ENCODE measurements around the gene RASGRF1. TPM values are rescaled to one million over a fixed set of nuclear protein-coding genes. Genes with fewer than 3 reads are reported as not detected.

RASGRF1 gene
- total and polyA plus RNA-seq, 2 experiments from 2014 or later: 0.05 to 0.24 TPM

DNA sequence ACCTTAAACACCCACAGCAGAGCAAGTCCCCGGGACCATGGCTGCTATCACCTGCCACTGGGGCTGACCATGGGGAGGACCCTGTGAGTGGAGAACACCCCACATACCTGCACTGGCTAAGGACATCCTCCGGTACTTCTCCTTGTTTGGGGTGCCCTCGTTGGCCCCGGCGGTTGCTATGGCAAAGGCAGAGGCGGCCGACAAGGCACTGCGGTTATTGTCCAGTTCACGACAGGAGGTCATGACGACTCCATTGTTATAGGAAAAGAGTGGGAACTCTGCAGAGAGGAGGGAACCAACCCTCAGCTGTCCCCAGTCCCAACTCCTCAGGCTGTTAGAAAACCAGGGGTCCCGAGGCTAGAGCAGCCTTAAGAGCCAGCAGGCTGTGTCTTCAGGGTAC lies 90.9 kb downstream of the RASGRF1 start:
- Histone ChIP-seq H3F3A (replicated peaks; ENCODE audit: low read depth) (no peaks in the 10 kb centered on the region), H3K4me2 (no peak overlapping the region), H3K4me3 (no peak overlapping the region), H2AFZ (no peak overlapping the region), H3K27me3 (ENCODE audit: insufficient read depth) (no peaks in the 10 kb centered on the region), H3K27ac (ENCODE audit: low read depth) (no peak overlapping the region), H3K79me2 (replicated peaks; ENCODE audit: insufficient read depth) (no peaks in the 10 kb centered on the region), H3K4me1 (ENCODE audit: insufficient read depth) (peaks cover 3% of the 10 kb centered on the region), H3K9me2 (ENCODE audit: insufficient read depth) (no peaks in the 10 kb centered on the region), H3K36me3 (ENCODE audit: insufficient read depth) (no peaks in the 10 kb centered on the region), H4K20me1 (replicated peaks; ENCODE audit: insufficient read depth) (no peaks in the 10 kb centered on the region)
- Mint-ChIP-seq H3K36me3 (ENCODE audit: low read depth) (no peaks in the 10 kb centered on the region), H3K4me1 (peaks cover 20% of the 10 kb centered on the region), H3K4me3 (no peak overlapping the region), H3K9me3 (no peaks in the 10 kb centered on the region), H3K27ac (no peak overlapping the region), H3K27me3 (ENCODE audit: insufficient read depth, low read depth, poor library complexity) (peaks cover 10% of the 10 kb centered on the region)
- DNase-seq (ENCODE audit: low spot score) (no peak), ATAC-seq (no peak)
- TF ChIP-seq JUNB (IDR thresholded peaks at IDR 0.05; ENCODE audit: unreplicated experiment): no peak
- TF ChIP-seq ZNF331 (CRISPR knock-in tag; IDR thresholded peaks at IDR 0.05; ENCODE audit: low read depth): no peak
- TF ChIP-seq, protein P1, sequence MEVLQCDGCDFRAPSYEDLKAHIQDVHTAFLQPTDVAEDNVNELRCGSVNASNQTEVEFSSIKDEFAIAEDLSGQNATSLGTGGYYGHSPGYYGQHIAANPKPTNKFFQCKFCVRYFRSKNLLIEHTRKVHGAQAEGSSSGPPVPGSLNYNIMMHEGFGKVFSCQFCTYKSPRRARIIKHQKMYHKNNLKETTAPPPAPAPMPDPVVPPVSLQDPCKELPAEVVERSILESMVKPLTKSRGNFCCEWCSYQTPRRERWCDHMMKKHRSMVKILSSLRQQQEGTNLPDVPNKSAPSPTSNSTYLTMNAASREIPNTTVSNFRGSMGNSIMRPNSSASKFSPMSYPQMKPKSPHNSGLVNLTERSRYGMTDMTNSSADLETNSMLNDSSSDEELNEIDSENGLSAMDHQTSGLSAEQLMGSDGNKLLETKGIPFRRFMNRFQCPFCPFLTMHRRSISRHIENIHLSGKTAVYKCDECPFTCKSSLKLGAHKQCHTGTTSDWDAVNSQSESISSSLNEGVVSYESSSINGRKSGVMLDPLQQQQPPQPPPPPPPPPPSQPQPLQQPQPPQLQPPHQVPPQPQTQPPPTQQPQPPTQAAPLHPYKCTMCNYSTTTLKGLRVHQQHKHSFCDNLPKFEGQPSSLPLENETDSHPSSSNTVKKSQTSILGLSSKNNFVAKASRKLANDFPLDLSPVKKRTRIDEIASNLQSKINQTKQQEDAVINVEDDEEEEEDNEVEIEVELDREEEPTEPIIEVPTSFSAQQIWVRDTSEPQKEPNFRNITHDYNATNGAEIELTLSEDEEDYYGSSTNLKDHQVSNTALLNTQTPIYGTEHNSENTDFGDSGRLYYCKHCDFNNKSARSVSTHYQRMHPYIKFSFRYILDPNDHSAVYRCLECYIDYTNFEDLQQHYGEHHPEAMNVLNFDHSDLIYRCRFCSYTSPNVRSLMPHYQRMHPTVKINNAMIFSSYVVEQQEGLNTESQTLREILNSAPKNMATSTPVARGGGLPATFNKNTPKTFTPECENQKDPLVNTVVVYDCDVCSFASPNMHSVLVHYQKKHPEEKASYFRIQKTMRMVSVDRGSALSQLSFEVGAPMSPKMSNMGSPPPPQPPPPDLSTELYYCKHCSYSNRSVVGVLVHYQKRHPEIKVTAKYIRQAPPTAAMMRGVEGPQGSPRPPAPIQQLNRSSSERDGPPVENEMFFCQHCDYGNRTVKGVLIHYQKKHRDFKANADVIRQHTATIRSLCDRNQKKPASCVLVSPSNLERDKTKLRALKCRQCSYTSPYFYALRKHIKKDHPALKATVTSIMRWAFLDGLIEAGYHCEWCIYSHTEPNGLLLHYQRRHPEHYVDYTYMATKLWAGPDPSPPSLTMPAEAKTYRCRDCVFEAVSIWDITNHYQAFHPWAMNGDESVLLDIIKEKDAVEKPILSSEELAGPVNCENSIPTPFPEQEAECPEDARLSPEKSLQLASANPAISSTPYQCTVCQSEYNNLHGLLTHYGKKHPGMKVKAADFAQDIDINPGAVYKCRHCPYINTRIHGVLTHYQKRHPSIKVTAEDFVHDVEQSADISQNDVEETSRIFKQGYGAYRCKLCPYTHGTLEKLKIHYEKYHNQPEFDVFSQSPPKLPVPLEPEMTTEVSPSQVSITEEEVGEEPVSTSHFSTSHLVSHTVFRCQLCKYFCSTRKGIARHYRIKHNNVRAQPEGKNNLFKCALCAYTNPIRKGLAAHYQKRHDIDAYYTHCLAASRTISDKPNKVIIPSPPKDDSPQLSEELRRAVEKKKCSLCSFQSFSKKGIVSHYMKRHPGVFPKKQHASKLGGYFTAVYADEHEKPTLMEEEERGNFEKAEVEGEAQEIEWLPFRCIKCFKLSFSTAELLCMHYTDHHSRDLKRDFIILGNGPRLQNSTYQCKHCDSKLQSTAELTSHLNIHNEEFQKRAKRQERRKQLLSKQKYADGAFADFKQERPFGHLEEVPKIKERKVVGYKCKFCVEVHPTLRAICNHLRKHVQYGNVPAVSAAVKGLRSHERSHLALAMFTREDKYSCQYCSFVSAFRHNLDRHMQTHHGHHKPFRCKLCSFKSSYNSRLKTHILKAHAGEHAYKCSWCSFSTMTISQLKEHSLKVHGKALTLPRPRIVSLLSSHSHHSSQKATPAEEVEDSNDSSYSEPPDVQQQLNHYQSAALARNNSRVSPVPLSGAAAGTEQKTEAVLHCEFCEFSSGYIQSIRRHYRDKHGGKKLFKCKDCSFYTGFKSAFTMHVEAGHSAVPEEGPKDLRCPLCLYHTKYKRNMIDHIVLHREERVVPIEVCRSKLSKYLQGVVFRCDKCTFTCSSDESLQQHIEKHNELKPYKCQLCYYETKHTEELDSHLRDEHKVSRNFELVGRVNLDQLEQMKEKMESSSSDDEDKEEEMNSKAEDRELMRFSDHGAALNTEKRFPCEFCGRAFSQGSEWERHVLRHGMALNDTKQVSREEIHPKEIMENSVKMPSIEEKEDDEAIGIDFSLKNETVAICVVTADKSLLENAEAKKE (CRISPR knock-in tag; IDR thresholded peaks at IDR 0.05): no peak
- TF ChIP-seq, protein P2, sequence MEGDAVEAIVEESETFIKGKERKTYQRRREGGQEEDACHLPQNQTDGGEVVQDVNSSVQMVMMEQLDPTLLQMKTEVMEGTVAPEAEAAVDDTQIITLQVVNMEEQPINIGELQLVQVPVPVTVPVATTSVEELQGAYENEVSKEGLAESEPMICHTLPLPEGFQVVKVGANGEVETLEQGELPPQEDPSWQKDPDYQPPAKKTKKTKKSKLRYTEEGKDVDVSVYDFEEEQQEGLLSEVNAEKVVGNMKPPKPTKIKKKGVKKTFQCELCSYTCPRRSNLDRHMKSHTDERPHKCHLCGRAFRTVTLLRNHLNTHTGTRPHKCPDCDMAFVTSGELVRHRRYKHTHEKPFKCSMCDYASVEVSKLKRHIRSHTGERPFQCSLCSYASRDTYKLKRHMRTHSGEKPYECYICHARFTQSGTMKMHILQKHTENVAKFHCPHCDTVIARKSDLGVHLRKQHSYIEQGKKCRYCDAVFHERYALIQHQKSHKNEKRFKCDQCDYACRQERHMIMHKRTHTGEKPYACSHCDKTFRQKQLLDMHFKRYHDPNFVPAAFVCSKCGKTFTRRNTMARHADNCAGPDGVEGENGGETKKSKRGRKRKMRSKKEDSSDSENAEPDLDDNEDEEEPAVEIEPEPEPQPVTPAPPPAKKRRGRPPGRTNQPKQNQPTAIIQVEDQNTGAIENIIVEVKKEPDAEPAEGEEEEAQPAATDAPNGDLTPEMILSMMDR (conservative IDR thresholded peaks at IDR 0.05; ENCODE audit: low read depth in 2 of 2): no peak
- no peak for TF ChIP-seq POLR2AphosphoS5 (IDR thresholded peaks at IDR 0.05; ENCODE audit: low read depth)
- no peak for TF ChIP-seq CREB1 (CRISPR knock-in tag; IDR thresholded peaks at IDR 0.05; ENCODE audit: low read depth)
- TF ChIP-seq ZNF114 (CRISPR knock-in tag; IDR thresholded peaks at IDR 0.05): no peak
- no peak for TF ChIP-seq NANOG (IDR thresholded peaks at IDR 0.05; ENCODE audit: borderline replicate concordance)
- no peak for TF ChIP-seq EZH2phosphoT487 (IDR thresholded peaks at IDR 0.05; ENCODE audit: unreplicated experiment)

Measured in GM23338 (cell line).